Kidney (tissue), 14 donors: ENCODE data around the gene NDST1. TPM values are rescaled to one million over a fixed set of nuclear protein-coding genes. Genes with fewer than 3 reads are reported as not detected.

Source experiments
- DNase-seq, 5 donors: peaks; one replicate each; pipeline ENCODE4 v3.0.0-alpha.2; 2013 to 2020
- FAIRE-seq: peaks from 2 replicates; lab custom pipeline; 2012; peaks lifted over from hg19 to GRCh38; lab: Jason Lieb, UNC
- H3K27ac ChIP-seq, 2 donors: one replicate each; pipeline ENCODE4 v1.7.0; 2013; ENCODE audit warnings: low read depth in 2 of 2, low read length in 2 of 2, inconsistent platforms in 1 of 2
- H3K27me3 ChIP-seq: one replicate; pipeline ENCODE4 v1.7.1; 2013; ENCODE audit warnings: low read length, inconsistent platforms; ENCODE audit not compliant: control insufficient read depth, insufficient read depth
- H3K36me3 ChIP-seq, 3 donors: one replicate each; pipeline versions ENCODE4 v1.7.0 to v1.7.1; 2013; ENCODE audit warnings: low read length in 3 of 3, control low read depth in 1 of 3, inconsistent platforms in 1 of 3; ENCODE audit not compliant: insufficient read depth in 3 of 3, control insufficient read depth in 2 of 3
- H3K4me1 ChIP-seq, 3 donors: one replicate each; pipeline versions ENCODE4 v1.7.0 to v1.7.1; 2013; ENCODE audit warnings: low read length in 3 of 3, inconsistent platforms in 1 of 3, low read depth in 1 of 3; ENCODE audit not compliant: control insufficient read depth in 2 of 3, insufficient read depth in 2 of 3
- H3K4me3 ChIP-seq, 3 donors: one replicate each; pipeline versions ENCODE4 v1.7.0 to v1.8.1; 2013; ENCODE audit warnings: low read length in 3 of 3, control low read depth in 1 of 3, inconsistent platforms in 1 of 3
- H3K9ac ChIP-seq, 3 donors: one replicate each; pipeline versions ENCODE4 v1.7.0 to v1.7.1; 2013; ENCODE audit warnings: low read length in 3 of 3, control low read depth in 1 of 3, inconsistent platforms in 1 of 3
- H3K9me3 ChIP-seq, 3 donors: one replicate each; pipeline versions ENCODE4 v1.7.0 to v1.7.1; 2013; ENCODE audit warnings: low read length in 3 of 3, control low read depth in 1 of 3, inconsistent platforms in 1 of 3; ENCODE audit not compliant: control insufficient read depth in 2 of 3, insufficient read depth in 1 of 3
- intact Hi-C: fragments of 100-400 bp; cut with DNase I; formaldehyde crosslinking; loops from one replicate; pipeline ENCODE4 v1.11.1; 2022
- polyA plus RNA-seq: library from polyadenylated mRNA; stranded (reverse); fragments of 350-450 nt; fragmentation: Illumina TruSeq; extraction: RNeasy Lipid Tissue Mini Kit (QIAGEN cat#74804); gene quantifications from one replicate; pipeline ENCODE4 v1.2.3, GENCODE V29; 2014; ENCODE audit warnings: low read depth, low replicate concordance; ENCODE audit not compliant: insufficient read depth
- total RNA-seq: library from RNA; stranded (reverse); fragmentation: NEBNext Ultra II Directional; extraction: Animal tissue kit (Norgen Biotek cat#: 25700); gene quantifications from one replicate; pipeline ENCODE4 v1.2.1, GENCODE V29; 2021
- TF ChIP-seq, protein P1 (sequence below): IDR thresholded peaks from 3 replicates; pipeline ENCODE4 v1.5.1; 2012; ENCODE audit warnings: mild to moderate bottlenecking, moderate library complexity, borderline replicate concordance; ENCODE audit not compliant: insufficient read depth; ENCODE audit errors: extremely low read depth
- donor health status: control.
- donor health status: control.
- donor health status: control.
- donor health status: control.
- donor health status: control.
- donor health status: DM: yes; HTN: yes; CAD: no.
- donor health status: Normal renal cell carcinoma (clear cell type).

The NDST1 gene
- total and polyA plus RNA-seq, 2 donors from 2014 or later, result 11.7 to 60.7 TPM

DNA sequence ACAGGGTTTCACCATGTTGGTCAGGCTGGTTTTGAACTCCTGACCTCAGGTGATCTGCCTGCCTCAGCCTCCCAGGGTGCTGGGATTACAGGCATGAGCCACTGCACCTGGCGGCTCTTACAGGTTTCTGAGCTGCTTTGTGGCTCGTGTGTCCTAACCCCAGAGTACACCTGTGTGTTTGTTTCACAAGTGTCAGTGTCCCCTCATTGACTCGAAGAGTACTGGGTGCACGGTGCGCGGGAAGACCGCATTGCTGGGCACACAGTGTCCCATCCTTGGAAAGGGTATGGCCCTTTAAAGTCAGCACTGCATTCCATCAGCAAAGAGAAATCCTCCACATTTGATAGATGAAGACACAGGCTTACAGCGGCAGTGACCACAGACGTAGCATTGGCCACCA lies 23.8 kb downstream of the NDST1 start:
- DNase-seq (no peak), FAIRE-seq (no peak)
- H3K4me3 ChIP-seq, result no peak overlapping the region
- no peak overlapping the region for H3K9ac ChIP-seq
- H3K4me1 ChIP-seq, result no peaks in the 10 kb centered on the region
- intact Hi-C loops, result loop anchor here (5.0 kb wide), 1 partner anchor 74 kb away; no protein-coding TSS in a partner anchor
- H3K27ac ChIP-seq, result no peak overlapping the region
- no peaks in the 10 kb centered on the region for H3K9me3 ChIP-seq
- TF ChIP-seq, protein P1, sequence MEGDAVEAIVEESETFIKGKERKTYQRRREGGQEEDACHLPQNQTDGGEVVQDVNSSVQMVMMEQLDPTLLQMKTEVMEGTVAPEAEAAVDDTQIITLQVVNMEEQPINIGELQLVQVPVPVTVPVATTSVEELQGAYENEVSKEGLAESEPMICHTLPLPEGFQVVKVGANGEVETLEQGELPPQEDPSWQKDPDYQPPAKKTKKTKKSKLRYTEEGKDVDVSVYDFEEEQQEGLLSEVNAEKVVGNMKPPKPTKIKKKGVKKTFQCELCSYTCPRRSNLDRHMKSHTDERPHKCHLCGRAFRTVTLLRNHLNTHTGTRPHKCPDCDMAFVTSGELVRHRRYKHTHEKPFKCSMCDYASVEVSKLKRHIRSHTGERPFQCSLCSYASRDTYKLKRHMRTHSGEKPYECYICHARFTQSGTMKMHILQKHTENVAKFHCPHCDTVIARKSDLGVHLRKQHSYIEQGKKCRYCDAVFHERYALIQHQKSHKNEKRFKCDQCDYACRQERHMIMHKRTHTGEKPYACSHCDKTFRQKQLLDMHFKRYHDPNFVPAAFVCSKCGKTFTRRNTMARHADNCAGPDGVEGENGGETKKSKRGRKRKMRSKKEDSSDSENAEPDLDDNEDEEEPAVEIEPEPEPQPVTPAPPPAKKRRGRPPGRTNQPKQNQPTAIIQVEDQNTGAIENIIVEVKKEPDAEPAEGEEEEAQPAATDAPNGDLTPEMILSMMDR, result no peak
- H3K36me3 ChIP-seq, result peaks cover 2 to 33% (median 29%) of the 10 kb centered on the region in 3 donors
- H3K27me3 ChIP-seq, result no peaks in the 10 kb centered on the region

DNA sequence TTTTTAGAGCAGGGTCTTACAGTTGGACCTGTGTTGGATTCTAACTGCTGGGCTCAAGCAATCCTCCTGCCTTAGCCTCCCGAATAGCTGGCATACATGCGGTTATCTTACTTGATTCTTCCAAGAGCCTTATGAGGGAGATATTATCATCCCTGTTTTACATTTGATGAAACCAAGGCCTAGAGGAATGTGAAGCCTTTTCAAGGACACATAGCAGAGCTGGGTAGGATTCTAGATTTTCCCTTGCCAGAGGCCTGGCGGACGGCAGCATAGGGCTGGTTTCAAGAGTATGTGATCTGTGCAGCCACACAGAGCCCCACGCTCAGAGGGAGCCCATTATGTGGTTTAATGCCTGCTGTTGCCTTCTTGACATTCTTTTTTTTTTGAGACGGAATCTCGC lies 24.2 kb downstream of the NDST1 start:
- no peaks in the 10 kb centered on the region for H3K27me3 ChIP-seq
- peaks cover 2 to 33% (median 29%) of the 10 kb centered on the region in 3 donors for H3K36me3 ChIP-seq
- FAIRE-seq (no peak), DNase-seq (no peak)
- TF ChIP-seq, protein P1, result no peak
- H3K27ac ChIP-seq, result no peak overlapping the region
- intact Hi-C loops, result loop anchor here (5.0 kb wide), 1 partner anchor 75 kb away; no protein-coding TSS in a partner anchor
- H3K9ac ChIP-seq, result no peak overlapping the region
- no peak overlapping the region for H3K4me3 ChIP-seq
- no peaks in the 10 kb centered on the region for H3K9me3 ChIP-seq
- no peaks in the 10 kb centered on the region for H3K4me1 ChIP-seq

DNA sequence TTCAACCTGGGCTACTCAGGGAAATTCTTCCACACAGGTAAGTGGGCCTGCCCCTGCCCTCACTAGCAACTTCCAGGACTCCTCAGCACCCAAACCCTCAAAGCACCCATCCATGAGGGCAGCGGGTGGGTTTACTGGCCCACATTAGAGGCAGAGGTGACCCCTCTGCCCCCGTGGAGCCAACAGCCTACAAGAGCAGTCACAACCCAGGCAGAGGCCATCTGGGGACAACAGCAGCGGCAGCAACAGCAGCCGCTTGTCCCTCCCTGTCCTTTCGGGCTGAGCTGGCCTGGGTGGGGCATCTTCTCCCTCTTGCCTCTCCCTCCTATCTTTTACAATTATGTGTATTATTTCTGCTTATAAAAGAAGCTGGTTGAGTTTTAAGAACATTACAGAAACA lies 25.1 kb downstream of the NDST1 start:
- FAIRE-seq, result no peak
- H3K27ac ChIP-seq, result no peak overlapping the region
- H3K9me3 ChIP-seq, result no peaks in the 10 kb centered on the region
- peak in 1 of 5 donors; percentile 63 for DNase-seq
- TF ChIP-seq, protein P1, result no peak
- no peak overlapping the region for H3K4me3 ChIP-seq
- intact Hi-C loops, result loop anchor here (5.0 kb wide), 1 partner anchor 76 kb away; no protein-coding TSS in a partner anchor
- peaks cover 2 to 29% (median 27%) of the 10 kb centered on the region in 3 donors for H3K36me3 ChIP-seq
- H3K9ac ChIP-seq, result no peak overlapping the region
- no peaks in the 10 kb centered on the region for H3K27me3 ChIP-seq
- H3K4me1 ChIP-seq, result no peaks in the 10 kb centered on the region

DNA sequence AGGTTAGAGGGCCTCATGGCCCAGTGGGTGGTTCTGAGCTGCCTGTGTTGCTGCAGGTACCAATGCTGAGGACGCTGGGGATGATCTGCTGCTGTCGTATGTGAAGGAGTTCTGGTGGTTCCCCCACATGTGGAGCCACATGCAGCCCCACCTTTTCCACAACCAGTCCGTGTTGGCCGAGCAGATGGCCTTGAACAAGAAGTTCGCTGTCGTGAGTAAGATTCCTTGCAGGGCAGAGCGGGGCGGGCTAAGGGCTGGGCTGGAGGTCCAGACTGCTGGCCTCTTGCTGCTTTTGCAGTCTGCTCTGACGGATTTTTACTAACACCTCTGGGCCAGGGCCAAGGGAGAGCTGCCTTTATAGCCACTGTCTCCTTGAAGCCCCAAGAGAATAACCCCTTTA lies 26.9 kb downstream of the NDST1 start:
- Histone ChIP-seq H3K36me3 (peaks cover 2 to 45% (median 33%) of the 10 kb centered on the region in 3 donors), H3K9me3 (no peaks in the 10 kb centered on the region), H3K9ac (no peak overlapping the region), H3K27ac (no peak overlapping the region), H3K27me3 (no peaks in the 10 kb centered on the region), H3K4me3 (no peak overlapping the region), H3K4me1 (no peaks in the 10 kb centered on the region)
- DNase-seq (no peak), FAIRE-seq (no peak)
- TF ChIP-seq, protein P1, result no peak
- intact Hi-C loops, result loop anchor here (5.0 kb wide), 1 partner anchor 78 kb away; no protein-coding TSS in a partner anchor
